ENCODE results near the gene PARD6G. TPM values are rescaled to one million over a fixed set of nuclear protein-coding genes. Genes with fewer than 3 reads are reported as not detected.

The PARD6G gene
- total and polyA plus RNA-seq, 2 of the 8 experiments (the other 6 are each of a cell fraction or from before 2014, with no cell fraction given) = 11.3 to 17.9 TPM

DNA sequence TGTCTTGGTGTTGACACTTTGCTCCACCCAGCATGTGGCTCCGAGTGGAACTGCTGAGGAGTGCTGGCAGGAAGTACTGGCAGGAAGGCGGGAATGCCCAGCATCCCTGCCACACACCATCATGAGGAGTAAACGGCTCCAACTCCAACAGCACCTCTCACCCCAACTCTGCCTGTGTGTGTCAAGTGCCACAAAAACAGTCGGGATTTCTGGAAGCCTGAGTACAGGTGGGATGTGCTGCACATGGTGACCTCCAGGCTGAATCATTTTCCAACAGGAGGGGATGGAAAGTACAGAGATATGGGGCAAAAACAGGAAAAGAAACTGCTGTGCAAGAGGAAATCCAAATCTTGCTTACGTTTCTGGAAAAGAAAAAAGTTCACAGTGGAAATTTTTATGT is 53.6 kb downstream of the PARD6G start:
- Histone ChIP-seq H2BK120ac (replicated peaks; ENCODE audit: low read depth, low read length) (no peak overlapping the region), H3K27ac (ENCODE audit: low read depth, low read length) (no peak overlapping the region), H3K23me2 (ENCODE audit: low read depth, low read length) (no peaks in the 10 kb centered on the region), H3K14ac (ENCODE audit: insufficient read length) (no peak overlapping the region), H3K23ac (ENCODE audit: insufficient read length) (no peak overlapping the region), H2BK15ac (ENCODE audit: low read length) (no peak overlapping the region), H2AK5ac (ENCODE audit: low read depth, low read length) (no peak overlapping the region), H4K5ac (ENCODE audit: insufficient read length, low read depth, low read length) (no peak overlapping the region), H3K79me2 (ENCODE audit: control insufficient read depth in 1 of 2, insufficient read depth in 2 of 2, low read length in 2 of 2) (no peaks in the 10 kb centered on the region), H3K4me1 (replicated peaks in 1 of 4; ENCODE audit: control insufficient read depth in 3 of 4, insufficient read depth in 4 of 4, low read length in 3 of 4) (peaks cover 2 to 16% (median 5%) of the 10 kb centered on the region in 4 experiments; a peak in 5 of 7 replicates), H2BK5ac (ENCODE audit: low read depth, low read length) (no peak overlapping the region), H3K4me3 (ENCODE audit: extremely low read depth in 1 of 4, insufficient read depth in 2 of 4, low read depth in 3 of 4, low read length in 4 of 4) (no peak overlapping the region), H2BK12ac (ENCODE audit: low read depth, low read length) (no peak overlapping the region), H3K18ac (ENCODE audit: extremely low read depth, low read length) (no peak overlapping the region), H4K20me1 (replicated peaks in 1 of 2; ENCODE audit: control insufficient read depth in 1 of 2, insufficient read depth in 2 of 2, low read length in 2 of 2) (no peaks in the 10 kb centered on the region), H4K91ac (replicated peaks; ENCODE audit: insufficient read length, low read length) (no peak overlapping the region), H3K56ac (replicated peaks; ENCODE audit: insufficient read length, low read depth, low read length) (no peak overlapping the region), H3K9ac (replicated peaks in 1 of 4; ENCODE audit: extremely low read depth in 1 of 4, low read depth in 3 of 4, low read length in 3 of 4) (no peak overlapping the region), H2BK20ac (ENCODE audit: low read length) (no peak overlapping the region), H4K8ac (ENCODE audit: extremely low read depth, insufficient read depth, low read length) (no peak overlapping the region), H3K4me2 (ENCODE audit: insufficient read depth in 1 of 2, low read depth in 2 of 2, low read length in 2 of 2) (no peak overlapping the region), H3K4ac (replicated peaks; ENCODE audit: insufficient read length, low read depth, low read length) (no peak overlapping the region), H3K79me1 (ENCODE audit: low read depth, low read length) (no peaks in the 10 kb centered on the region), H2AFZ (ENCODE audit: low read length) (no peak overlapping the region), H3K27me3 (replicated peaks in 1 of 4; ENCODE audit: control insufficient read depth in 3 of 4, extremely low read depth in 1 of 4, insufficient read depth in 3 of 4, low read length in 3 of 4) (no peaks in the 10 kb centered on the region), H3K9me3 (ENCODE audit: insufficient read depth in 2 of 2, low read depth in 1 of 2, low read length in 1 of 2) (no peaks in the 10 kb centered on the region), H3K36me3 (ENCODE audit: control insufficient read depth in 2 of 4, insufficient read depth in 4 of 4, low read length in 3 of 4) (no peaks in the 10 kb centered on the region)
- no peak for TF ChIP-seq EP300 (IDR thresholded peaks at IDR 0.05; ENCODE audit: borderline replicate concordance in 1 of 2, low read depth in 2 of 2, low read length in 2 of 2)
- TF ChIP-seq, protein P1, sequence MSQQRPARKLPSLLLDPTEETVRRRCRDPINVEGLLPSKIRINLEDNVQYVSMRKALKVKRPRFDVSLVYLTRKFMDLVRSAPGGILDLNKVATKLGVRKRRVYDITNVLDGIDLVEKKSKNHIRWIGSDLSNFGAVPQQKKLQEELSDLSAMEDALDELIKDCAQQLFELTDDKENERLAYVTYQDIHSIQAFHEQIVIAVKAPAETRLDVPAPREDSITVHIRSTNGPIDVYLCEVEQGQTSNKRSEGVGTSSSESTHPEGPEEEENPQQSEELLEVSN (IDR thresholded peaks at IDR 0.05) = peak; percentile 45
- DNase-seq (ENCODE audit: low read depth in 1 of 2, low spot score in 2 of 2) = peak in 1 of 2 experiments; percentile 20
- no peak for FAIRE-seq
- ChIA-PET POLR2A (ENCODE audit: partially characterized antibody) (no interaction called here), CTCF (ENCODE audit: partially characterized antibody) (interaction anchor here (0.7 to 2.5 kb wide), 10 partner anchors 8 to 46 kb away, joined by 3 to 10 read pairs (median 4); no protein-coding TSS in a partner anchor)
- 80% methylated on average over 5 of the region's 5 CpGs; no CpG with 5 or more reads in 1 of the 2 experiments for WGBS, 2 experiments (ENCODE audit: extremely low coverage in 1 of 2, insufficient coverage in 1 of 2, insufficient read length in 1 of 2, insufficient replicate concordance in 2 of 2, low coverage in 1 of 2, low lambda C conversion rate in 2 of 2, missing lambda C conversion rate in 1 of 2)

Measured in H1 (cell line).